HG02943 (cell line): ENCODE data around the gene TUBB8.
"Not testable (repeated sequence)": the region's sequence is repeated elsewhere in the genome, so short reads cannot be mapped to it uniquely, and the experiment has no call there.

Source experiments
- ATAC-seq: cut with Tn5 transposase; IDR thresholded peaks from one replicate; pipeline ENCODE4 v1.9.1; 2021; ENCODE audit warnings: mild to moderate bottlenecking, low read depth, moderate library complexity; ENCODE audit not compliant: unreplicated experiment

TUBB8 gene

GRCh38 chr10:48996-49395 lies at the start of gene TUBB8:
Gene TUBB8, minus strand, starts transcription at chr10:49296. Its CDS starts 58 bp downstream, at chr10:49238.
- no peak for ATAC-seq

GRCh38 chr10:96466-96865 lies 47.4 kb upstream of the TUBB8 start:
- no peak for ATAC-seq

- no peak for ATAC-seq
These were observed 46.4 kb upstream of the TUBB8 start for GRCh38 chr10:95356-96115.

- ATAC-seq = no peak
These were observed 45.5 kb upstream of the TUBB8 start for GRCh38 chr10:94613-95012.

- no peak for ATAC-seq
These were observed 43.8 kb upstream of the TUBB8 start for GRCh38 chr10:92846-93245.

- no peak for ATAC-seq
These were observed 43.1 kb upstream of the TUBB8 start for GRCh38 chr10:92153-92552.

- no peak for ATAC-seq
These were observed 42.2 kb upstream of the TUBB8 start for GRCh38 chr10:91313-91712.

GRCh38 chr10:90161-90560 lies 41.1 kb upstream of the TUBB8 start:
- no peak for ATAC-seq

- no peak for ATAC-seq
These were observed 40.2 kb upstream of the TUBB8 start for GRCh38 chr10:89248-89647.

- ATAC-seq = no peak
These were observed 39.2 kb upstream of the TUBB8 start for GRCh38 chr10:88253-88652.

- ATAC-seq = no peak
These were observed 38.3 kb upstream of the TUBB8 start for GRCh38 chr10:87177-88080.

- no peak for ATAC-seq
These were observed 36.9 kb upstream of the TUBB8 start for GRCh38 chr10:86031-86430.

GRCh38 chr10:85044-85443 lies 35.9 kb upstream of the TUBB8 start:
- ATAC-seq = no peak

GRCh38 chr10:83930-84530 lies 34.9 kb upstream of the TUBB8 start:
- ATAC-seq = no peak

- ATAC-seq = no peak
These were observed 31.5 kb upstream of the TUBB8 start for GRCh38 chr10:80477-81105.

- no peak for ATAC-seq
These were observed 30.6 kb upstream of the TUBB8 start for GRCh38 chr10:79532-80215.

GRCh38 chr10:78556-78955 lies 29.5 kb upstream of the TUBB8 start:
- ATAC-seq = no peak

- not testable (repeated sequence) for ATAC-seq
These were observed 25.1 kb upstream of the TUBB8 start for GRCh38 chr10:74266-74621.

GRCh38 chr10:73543-74265 lies 24.6 kb upstream of the TUBB8 start:
- not testable (repeated sequence) for ATAC-seq

GRCh38 chr10:68156-68555 lies 19.1 kb upstream of the TUBB8 start:
- not testable (repeated sequence) for ATAC-seq
